Measurements from ENCODE around the gene RAB11FIP5.

Gene RAB11FIP5

DNA sequence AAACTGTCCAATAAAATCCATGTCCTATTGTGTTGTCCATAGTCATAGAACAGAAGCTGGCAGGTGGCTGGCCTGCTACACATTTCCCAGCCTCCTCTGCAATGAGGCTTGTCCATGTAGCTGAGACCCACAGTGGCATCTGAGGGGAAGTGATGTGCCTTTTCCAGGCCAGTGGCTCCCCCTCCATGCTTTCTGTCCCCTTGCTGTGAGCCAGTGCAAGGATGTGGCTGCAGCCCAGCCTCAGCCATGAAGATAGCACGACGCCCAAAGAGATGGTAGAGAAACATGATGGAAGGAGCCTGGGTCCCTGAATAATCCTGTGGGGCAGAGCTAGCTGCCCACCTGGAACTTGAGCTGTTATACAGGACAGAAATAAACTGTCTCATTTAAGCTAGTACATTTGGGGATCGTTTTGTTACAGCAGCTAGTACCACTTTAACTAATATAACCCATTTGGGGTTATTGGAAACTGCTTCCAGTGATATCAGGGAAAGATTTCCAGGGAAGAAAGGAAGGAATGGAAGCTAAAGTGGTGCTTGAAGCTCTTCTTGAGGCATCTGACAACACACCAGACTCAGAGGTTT is 81.6 kb downstream of the RAB11FIP5 start:
- DNase-seq = no peak

DNA sequence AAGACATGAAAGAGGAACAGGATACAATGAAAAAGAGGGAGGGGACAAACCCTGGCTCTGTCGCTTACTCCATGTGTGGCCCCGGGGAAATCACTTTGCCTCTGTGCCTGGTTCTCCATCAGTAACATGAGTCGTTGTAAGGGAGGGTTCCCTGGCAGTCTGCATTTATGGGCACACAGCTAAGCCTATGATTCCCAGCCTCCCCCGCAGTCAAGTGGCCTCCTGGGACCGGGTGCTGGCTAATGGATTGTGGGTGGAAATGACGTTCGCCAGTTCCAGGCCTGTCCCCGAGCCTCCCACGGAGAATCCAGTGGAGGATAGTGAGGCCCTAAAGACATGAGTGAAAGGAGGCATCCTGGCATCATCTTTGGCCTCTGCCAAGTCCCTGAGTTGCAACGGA is 83.9 kb downstream of the RAB11FIP5 start:
- no peak for DNase-seq

DNA sequence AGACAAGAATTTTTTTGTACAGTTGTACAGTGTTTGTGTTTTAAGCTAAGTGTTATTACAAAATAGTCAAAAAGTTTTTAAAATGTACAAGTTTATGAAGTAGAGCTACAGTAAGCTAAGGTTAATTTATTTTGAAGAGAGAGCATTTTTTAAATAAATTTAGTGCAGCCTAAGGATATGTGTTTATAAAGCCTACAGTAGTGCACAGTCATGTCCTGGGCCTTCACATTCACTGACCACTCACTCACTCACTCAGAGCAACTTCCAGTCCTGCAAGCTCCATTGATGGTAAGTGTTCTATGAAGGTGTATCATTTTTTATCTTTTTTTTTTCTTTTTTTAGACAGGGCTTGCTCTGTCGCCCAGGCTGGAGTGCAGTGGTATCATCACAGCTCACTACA is 85.4 kb downstream of the RAB11FIP5 start:
- no peak for DNase-seq

DNA sequence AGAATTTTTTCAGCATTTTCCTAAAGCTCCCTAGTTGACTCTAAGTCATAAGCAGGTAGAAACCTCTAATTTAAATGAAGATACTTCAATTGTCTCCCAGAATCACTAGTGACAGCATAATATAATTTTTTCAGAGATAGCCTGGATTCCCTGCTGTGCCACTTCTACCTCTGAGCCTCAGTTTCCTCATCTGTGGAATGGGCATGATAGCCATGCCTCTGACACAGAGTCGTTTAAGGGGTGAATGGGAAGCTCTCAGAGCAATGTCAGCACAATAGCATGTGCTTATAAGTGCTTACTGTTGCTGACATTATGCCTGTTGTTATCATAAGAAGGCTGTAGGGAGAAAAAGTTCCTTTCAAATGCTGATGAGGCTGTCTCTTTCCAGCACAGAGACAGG is 89.3 kb downstream of the RAB11FIP5 start:
- no peak for DNase-seq

Data from CD4-positive, alpha-beta T cell treated with Interleukin-6 for 4 hours (primary cell).